ENCODE measurements around the gene PDE11A. TPM values are rescaled to one million over a fixed set of nuclear protein-coding genes. Genes with fewer than 3 reads are reported as not detected.

The PDE11A gene
- total and polyA plus RNA-seq, 2 of the 13 experiments (the other 11 are each of a cell fraction or from before 2014, with no cell fraction given): 1.2 to 1.7 TPM

- peak; percentile 92 for TF ChIP-seq PRDM10 (CRISPR knock-in tag; IDR thresholded peaks at IDR 0.05; ENCODE audit: low read depth)
- no peak for TF ChIP-seq ZNF7 (CRISPR knock-in tag; IDR thresholded peaks at IDR 0.05)
- peak; percentile 41; the same call in 1 of the 2 replicates for TF ChIP-seq TBX2 (CRISPR knock-in tag; IDR thresholded peaks at IDR 0.05; ENCODE audit: borderline replicate concordance)
- no peak for TF ChIP-seq NFYC (CRISPR knock-in tag; IDR thresholded peaks at IDR 0.05)
- TF ChIP-seq, protein P1, sequence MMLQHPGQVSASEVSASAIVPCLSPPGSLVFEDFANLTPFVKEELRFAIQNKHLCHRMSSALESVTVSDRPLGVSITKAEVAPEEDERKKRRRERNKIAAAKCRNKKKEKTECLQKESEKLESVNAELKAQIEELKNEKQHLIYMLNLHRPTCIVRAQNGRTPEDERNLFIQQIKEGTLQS (CRISPR knock-in tag; IDR thresholded peaks at IDR 0.05): peak; percentile 76; the same call in 1 of the 2 replicates
- TF ChIP-seq ZNF543 (CRISPR knock-in tag; IDR thresholded peaks at IDR 0.05): no peak
- TF ChIP-seq CBX5 (CRISPR knock-in tag; IDR thresholded peaks at IDR 0.05; ENCODE audit: borderline replicate concordance): no peak
- TF ChIP-seq ZNF782 (CRISPR knock-in tag; IDR thresholded peaks at IDR 0.05; ENCODE audit: borderline replicate concordance): no peak
- peak in 1 of 2 experiments; percentile 73; a peak in 2 of 4 replicates for TF ChIP-seq EP300 (IDR thresholded peaks at IDR 0.05; ENCODE audit: low read depth in 2 of 2, low read length in 2 of 2)
- no peak; the same call in 1 of the 2 replicates for TF ChIP-seq EP300 (CRISPR knock-in tag; IDR thresholded peaks at IDR 0.05; ENCODE audit: borderline replicate concordance)
- TF ChIP-seq FOXA3 (CRISPR knock-in tag; IDR thresholded peaks at IDR 0.05): no peak
- 0 out of 2 replicates have a peak, but pooled peaks have one; percentile 29 for TF ChIP-seq ZNF430 (CRISPR knock-in tag; IDR thresholded peaks at IDR 0.05)
- TF ChIP-seq MIER3 (CRISPR knock-in tag; IDR thresholded peaks at IDR 0.05; ENCODE audit: borderline replicate concordance): 0 out of 2 replicates have a peak, but pooled peaks have one; percentile 48
- TF ChIP-seq PAXIP1 (CRISPR knock-in tag; conservative IDR thresholded peaks at IDR 0.05): peak; percentile 71; the same call in 1 of the 2 replicates
- TF ChIP-seq NR1H2 (CRISPR knock-in tag; IDR thresholded peaks at IDR 0.05; ENCODE audit: borderline replicate concordance, low read depth): no peak
- TF ChIP-seq ZNF251 (CRISPR knock-in tag; IDR thresholded peaks at IDR 0.05): no peak
- no peak for TF ChIP-seq NFKB2 (CRISPR knock-in tag; IDR thresholded peaks at IDR 0.05; ENCODE audit: borderline replicate concordance)
- no peak for TF ChIP-seq PLRG1 (conservative IDR thresholded peaks at IDR 0.05)
- no peak for TF ChIP-seq ATF4 (CRISPR knock-in tag; IDR thresholded peaks at IDR 0.05)
- no peak for TF ChIP-seq ZNF577 (CRISPR knock-in tag; IDR thresholded peaks at IDR 0.05; ENCODE audit: borderline replicate concordance, low read depth)
- no peak for TF ChIP-seq MXD1 (CRISPR knock-in tag; IDR thresholded peaks at IDR 0.05)
- no peak for TF ChIP-seq ZNF788 (CRISPR knock-in tag; IDR thresholded peaks at IDR 0.05; ENCODE audit: borderline replicate concordance)
- no peak for TF ChIP-seq MTA3 (CRISPR knock-in tag; IDR thresholded peaks at IDR 0.05)
Observed at GRCh38 chr2:177771191-177771590, 301.4 kb downstream of the PDE11A start (continued).
